GM12878 (cell line): Measurements from ENCODE around the gene VAV2. TPM values are rescaled to one million over a fixed set of nuclear protein-coding genes. Genes with fewer than 3 reads are reported as not detected.
A peak's percentile ranks its signal among the peaks of the same experiment; 100 is the strongest.

ENCODE experiments used
- BCL3 ChIP-seq: IDR thresholded peaks from 2 replicates; pipeline ENCODE4 v1.6.1; 2011; ENCODE audit warnings: borderline replicate concordance, low read depth, mild to moderate bottlenecking, moderate library complexity, low read length; ENCODE audit not compliant: insufficient read depth, poor library complexity, severe bottlenecking
- BHLHE40 ChIP-seq, 2 experiments: fragments of 450-650 bp in 1 of 2; IDR thresholded peaks; 2 replicates each; pipeline ENCODE4 v1.6.1; 2011 to 2017; ENCODE audit warnings: low read depth in 2 of 2, borderline replicate concordance in 1 of 2, improper control_type of control experiment in 1 of 2, low read length in 1 of 2, mild to moderate bottlenecking in 1 of 2
- CBX3 ChIP-seq: fragments of 200-600 bp; sonication (generic); IDR thresholded peaks from 2 replicates; pipeline ENCODE4 v1.6.1; 2016; ENCODE audit warnings: low read depth, borderline replicate concordance
- CHD1 ChIP-seq: IDR thresholded peaks from 2 replicates; pipeline ENCODE4 v1.6.1; 2012; ENCODE audit warnings: low read depth, low read length, improper control_type of control experiment
- CREB1 ChIP-seq: IDR thresholded peaks from 2 replicates; pipeline ENCODE4 v1.6.1; 2012; ENCODE audit warnings: low read depth, mild to moderate bottlenecking, inconsistent platforms
- CUX1 ChIP-seq: IDR thresholded peaks from 2 replicates; pipeline ENCODE4 v1.6.1; 2012; ENCODE audit warnings: improper control_type of control experiment, low read depth, low read length; ENCODE audit not compliant: insufficient replicate concordance
- DPF2 ChIP-seq: fragments of 450-650 bp; IDR thresholded peaks from 2 replicates; pipeline ENCODE4 v1.6.1; 2017; ENCODE audit warnings: mild to moderate bottlenecking
- EGR1 ChIP-seq, 2 experiments: IDR thresholded peaks; 1 replicate in 1 of 2; 2 replicates in 1 of 2; pipeline ENCODE4 v1.6.1; 2011 to 2012; ENCODE audit warnings: low read depth in 2 of 2, low read length in 2 of 2, borderline replicate concordance in 1 of 2, mild to moderate bottlenecking in 1 of 2, moderate library complexity in 1 of 2
- KAT2A ChIP-seq: conservative IDR thresholded peaks from 2 replicates; pipeline ENCODE4 v1.6.1; 2011; ENCODE audit warnings: low read depth, low read length; ENCODE audit not compliant: control insufficient read depth
- LARP7 ChIP-seq: fragments of 450-650 bp; IDR thresholded peaks from 2 replicates; pipeline ENCODE4 v1.6.1; 2017; ENCODE audit warnings: mild to moderate bottlenecking
- MTA3 ChIP-seq: IDR thresholded peaks from 2 replicates; pipeline ENCODE4 v1.6.1; 2012; ENCODE audit warnings: low read length, inconsistent platforms, borderline replicate concordance
- PAX5 ChIP-seq: IDR thresholded peaks from 2 replicates; pipeline ENCODE4 v1.6.1; 2011; ENCODE audit warnings: low read depth, low read length, borderline replicate concordance
- TCF12 ChIP-seq: IDR thresholded peaks from 2 replicates; pipeline ENCODE4 v1.6.1; 2011; ENCODE audit warnings: low read depth, mild to moderate bottlenecking, low read length
- TCF3 ChIP-seq: IDR thresholded peaks from 2 replicates; pipeline ENCODE4 v1.6.1; 2012; ENCODE audit warnings: low read depth, mild to moderate bottlenecking, low read length, borderline replicate concordance; ENCODE audit not compliant: insufficient read depth
- USF2 ChIP-seq: IDR thresholded peaks from 2 replicates; pipeline ENCODE4 v1.6.1; 2011; ENCODE audit warnings: low read depth, low read length, improper control_type of control experiment, borderline replicate concordance
- ZBTB40 ChIP-seq: fragments of 450-650 bp; IDR thresholded peaks from 2 replicates; pipeline ENCODE4 v1.6.1; 2016; ENCODE audit warnings: mild to moderate bottlenecking, moderate library complexity, borderline replicate concordance
- ZNF217 ChIP-seq: fragments of 450-650 bp; IDR thresholded peaks from 2 replicates; pipeline ENCODE4 v1.6.1; 2017; ENCODE audit warnings: antibody characterized with exemption, mild to moderate bottlenecking
- polyA plus RNA-seq, 11 experiments: library from polyadenylated mRNA; depleted of rRNA in 4 of 11; unstranded in 6 of 11; stranded (reverse) in 5 of 11; fragments of >200 nt; fragmentation: Nextera tagmentation in 4 of 11; fragmentation: Illumina TruSeq in 1 of 11; extraction: Ambion mirVana in 4 of 11; extraction: Trizol in 1 of 11; gene quantifications; 1 replicate in 1 of 11; 2 replicates in 10 of 11; pipeline versions ENCODE4 v1.2.1 to v1.2.3, GENCODE V29; 2011 to 2016; ENCODE audit warnings: inconsistent platforms in 2 of 11, missing spikeins in 2 of 11, low read depth in 1 of 11
- total RNA-seq, 4 experiments: library from RNA; depleted of rRNA in 3 of 4; stranded (reverse); fragments of >200 nt in 3 of 4; fragmentation: Illumina TruSeq in 1 of 4; extraction: Trizol in 1 of 4; gene quantifications; 2 replicates each; pipeline versions ENCODE4 v1.2.1 to v1.2.3, GENCODE V29; 2013 to 2021

VAV2 gene
- total and polyA plus RNA-seq, 10 of the 15 experiments (the other 5 are each of a cell fraction or from before 2014, with no cell fraction given) = 0.13 to 43.9 (median 16.9) TPM

- TF ChIP-seq MTA3 (peak; percentile 94; the same call in 1 of the 2 replicates), ZNF217 (peak; percentile 93), KAT2A (no peak), CREB1 (no peak), PAX5 (peak; percentile 87), TCF3 (peak; percentile 40; the same call in 1 of the 2 replicates), BCL3 (peak; percentile 96), DPF2 (peak; percentile 99), CBX3 (no peak), LARP7 (peak; percentile 76; the same call in 1 of the 2 replicates), ZBTB40 (no peak; the same call in 1 of the 2 replicates), TCF12 (peak; percentile 91), EGR1 (IDR thresholded peaks at IDR 0.05; ENCODE audit: borderline replicate concordance in 1 of 2, low read depth in 2 of 2, low read length in 2 of 2) (0 out of 3 replicates have a peak, but pooled peaks of 1 of the 2 experiments have one; percentile 8), USF2 (no peak), CHD1 (0 out of 2 replicates have a peak, but pooled peaks have one; percentile 77), BHLHE40 (IDR thresholded peaks at IDR 0.05; ENCODE audit: borderline replicate concordance in 1 of 2, low read depth in 2 of 2, low read length in 1 of 2) (peak; percentile 95 to 96), CUX1 (peak; percentile 87)
Measured at GRCh38 chr9:133945314-133945975, 46.7 kb downstream of the VAV2 start (continued).
